ENCODE measurements around the gene GSX2.

DNA sequence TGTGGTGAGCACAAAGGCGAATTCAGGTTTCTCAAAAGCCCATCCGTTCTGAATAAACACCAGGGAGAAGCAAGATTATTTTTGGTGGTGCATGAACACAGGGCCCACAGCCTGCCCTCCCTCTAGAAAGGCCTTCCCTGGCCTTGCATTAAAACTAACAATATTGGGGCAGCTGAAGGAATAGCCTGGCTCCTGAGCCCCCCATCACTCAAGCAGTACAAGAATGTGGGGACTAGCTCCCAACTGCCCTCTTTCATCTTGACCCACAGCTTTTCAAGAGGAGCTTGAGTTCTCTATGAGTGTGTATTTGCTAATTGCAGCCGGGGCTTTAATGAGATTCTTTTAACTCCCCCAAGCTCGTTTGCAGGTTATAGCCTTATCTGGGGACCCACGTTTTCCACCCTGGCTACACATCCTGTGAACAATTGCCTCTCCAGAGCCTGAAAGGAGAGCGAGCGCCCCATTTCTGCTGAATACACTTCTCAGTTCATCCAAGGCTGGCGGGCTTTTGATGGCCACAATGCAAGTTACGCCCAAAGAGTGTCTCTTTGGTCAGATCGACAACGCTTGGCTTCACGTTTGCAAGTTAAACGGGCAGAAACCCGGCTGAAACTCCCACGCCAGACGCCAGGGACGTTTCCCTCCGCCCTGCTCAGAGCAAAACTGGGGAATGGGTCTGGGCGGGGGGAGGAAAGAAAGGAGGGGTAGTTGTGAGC lies 4.7 kb upstream of the GSX2 start:
- TF ChIP-seq JUNB (CRISPR knock-in tag; IDR thresholded peaks at IDR 0.05; ENCODE audit: borderline replicate concordance): no peak
- no peak for TF ChIP-seq POLR2A (IDR thresholded peaks at IDR 0.05; ENCODE audit: insufficient read depth in 1 of 2, low read depth in 2 of 2, low read length in 2 of 2)
- no peak for TF ChIP-seq ZNF670 (CRISPR knock-in tag; IDR thresholded peaks at IDR 0.05; ENCODE audit: borderline replicate concordance)
- no peak for TF ChIP-seq NR1H2 (CRISPR knock-in tag; IDR thresholded peaks at IDR 0.05; ENCODE audit: borderline replicate concordance, low read depth)
- TF ChIP-seq, protein P1, sequence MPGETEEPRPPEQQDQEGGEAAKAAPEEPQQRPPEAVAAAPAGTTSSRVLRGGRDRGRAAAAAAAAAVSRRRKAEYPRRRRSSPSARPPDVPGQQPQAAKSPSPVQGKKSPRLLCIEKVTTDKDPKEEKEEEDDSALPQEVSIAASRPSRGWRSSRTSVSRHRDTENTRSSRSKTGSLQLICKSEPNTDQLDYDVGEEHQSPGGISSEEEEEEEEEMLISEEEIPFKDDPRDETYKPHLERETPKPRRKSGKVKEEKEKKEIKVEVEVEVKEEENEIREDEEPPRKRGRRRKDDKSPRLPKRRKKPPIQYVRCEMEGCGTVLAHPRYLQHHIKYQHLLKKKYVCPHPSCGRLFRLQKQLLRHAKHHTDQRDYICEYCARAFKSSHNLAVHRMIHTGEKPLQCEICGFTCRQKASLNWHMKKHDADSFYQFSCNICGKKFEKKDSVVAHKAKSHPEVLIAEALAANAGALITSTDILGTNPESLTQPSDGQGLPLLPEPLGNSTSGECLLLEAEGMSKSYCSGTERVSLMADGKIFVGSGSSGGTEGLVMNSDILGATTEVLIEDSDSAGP (CRISPR knock-in tag; IDR thresholded peaks at IDR 0.05; ENCODE audit: borderline replicate concordance): no peak
- TF ChIP-seq, protein P2, sequence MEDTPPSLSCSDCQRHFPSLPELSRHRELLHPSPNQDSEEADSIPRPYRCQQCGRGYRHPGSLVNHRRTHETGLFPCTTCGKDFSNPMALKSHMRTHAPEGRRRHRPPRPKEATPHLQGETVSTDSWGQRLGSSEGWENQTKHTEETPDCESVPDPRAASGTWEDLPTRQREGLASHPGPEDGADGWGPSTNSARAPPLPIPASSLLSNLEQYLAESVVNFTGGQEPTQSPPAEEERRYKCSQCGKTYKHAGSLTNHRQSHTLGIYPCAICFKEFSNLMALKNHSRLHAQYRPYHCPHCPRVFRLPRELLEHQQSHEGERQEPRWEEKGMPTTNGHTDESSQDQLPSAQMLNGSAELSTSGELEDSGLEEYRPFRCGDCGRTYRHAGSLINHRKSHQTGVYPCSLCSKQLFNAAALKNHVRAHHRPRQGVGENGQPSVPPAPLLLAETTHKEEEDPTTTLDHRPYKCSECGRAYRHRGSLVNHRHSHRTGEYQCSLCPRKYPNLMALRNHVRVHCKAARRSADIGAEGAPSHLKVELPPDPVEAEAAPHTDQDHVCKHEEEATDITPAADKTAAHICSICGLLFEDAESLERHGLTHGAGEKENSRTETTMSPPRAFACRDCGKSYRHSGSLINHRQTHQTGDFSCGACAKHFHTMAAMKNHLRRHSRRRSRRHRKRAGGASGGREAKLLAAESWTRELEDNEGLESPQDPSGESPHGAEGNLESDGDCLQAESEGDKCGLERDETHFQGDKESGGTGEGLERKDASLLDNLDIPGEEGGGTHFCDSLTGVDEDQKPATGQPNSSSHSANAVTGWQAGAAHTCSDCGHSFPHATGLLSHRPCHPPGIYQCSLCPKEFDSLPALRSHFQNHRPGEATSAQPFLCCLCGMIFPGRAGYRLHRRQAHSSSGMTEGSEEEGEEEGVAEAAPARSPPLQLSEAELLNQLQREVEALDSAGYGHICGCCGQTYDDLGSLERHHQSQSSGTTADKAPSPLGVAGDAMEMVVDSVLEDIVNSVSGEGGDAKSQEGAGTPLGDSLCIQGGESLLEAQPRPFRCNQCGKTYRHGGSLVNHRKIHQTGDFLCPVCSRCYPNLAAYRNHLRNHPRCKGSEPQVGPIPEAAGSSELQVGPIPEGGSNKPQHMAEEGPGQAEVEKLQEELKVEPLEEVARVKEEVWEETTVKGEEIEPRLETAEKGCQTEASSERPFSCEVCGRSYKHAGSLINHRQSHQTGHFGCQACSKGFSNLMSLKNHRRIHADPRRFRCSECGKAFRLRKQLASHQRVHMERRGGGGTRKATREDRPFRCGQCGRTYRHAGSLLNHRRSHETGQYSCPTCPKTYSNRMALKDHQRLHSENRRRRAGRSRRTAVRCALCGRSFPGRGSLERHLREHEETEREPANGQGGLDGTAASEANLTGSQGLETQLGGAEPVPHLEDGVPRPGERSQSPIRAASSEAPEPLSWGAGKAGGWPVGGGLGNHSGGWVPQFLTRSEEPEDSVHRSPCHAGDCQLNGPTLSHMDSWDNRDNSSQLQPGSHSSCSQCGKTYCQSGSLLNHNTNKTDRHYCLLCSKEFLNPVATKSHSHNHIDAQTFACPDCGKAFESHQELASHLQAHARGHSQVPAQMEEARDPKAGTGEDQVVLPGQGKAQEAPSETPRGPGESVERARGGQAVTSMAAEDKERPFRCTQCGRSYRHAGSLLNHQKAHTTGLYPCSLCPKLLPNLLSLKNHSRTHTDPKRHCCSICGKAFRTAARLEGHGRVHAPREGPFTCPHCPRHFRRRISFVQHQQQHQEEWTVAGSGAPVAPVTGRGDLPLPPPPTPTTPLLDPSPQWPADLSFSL (CRISPR knock-in tag; IDR thresholded peaks at IDR 0.05): no peak
- no peak for TF ChIP-seq FOXJ3 (CRISPR knock-in tag; IDR thresholded peaks at IDR 0.05; ENCODE audit: borderline replicate concordance)
- no peak for TF ChIP-seq ZNF326 (CRISPR knock-in tag; IDR thresholded peaks at IDR 0.05; ENCODE audit: borderline replicate concordance)
- no peak for TF ChIP-seq MEF2D (CRISPR knock-in tag; IDR thresholded peaks at IDR 0.05)
- TF ChIP-seq, protein P3, sequence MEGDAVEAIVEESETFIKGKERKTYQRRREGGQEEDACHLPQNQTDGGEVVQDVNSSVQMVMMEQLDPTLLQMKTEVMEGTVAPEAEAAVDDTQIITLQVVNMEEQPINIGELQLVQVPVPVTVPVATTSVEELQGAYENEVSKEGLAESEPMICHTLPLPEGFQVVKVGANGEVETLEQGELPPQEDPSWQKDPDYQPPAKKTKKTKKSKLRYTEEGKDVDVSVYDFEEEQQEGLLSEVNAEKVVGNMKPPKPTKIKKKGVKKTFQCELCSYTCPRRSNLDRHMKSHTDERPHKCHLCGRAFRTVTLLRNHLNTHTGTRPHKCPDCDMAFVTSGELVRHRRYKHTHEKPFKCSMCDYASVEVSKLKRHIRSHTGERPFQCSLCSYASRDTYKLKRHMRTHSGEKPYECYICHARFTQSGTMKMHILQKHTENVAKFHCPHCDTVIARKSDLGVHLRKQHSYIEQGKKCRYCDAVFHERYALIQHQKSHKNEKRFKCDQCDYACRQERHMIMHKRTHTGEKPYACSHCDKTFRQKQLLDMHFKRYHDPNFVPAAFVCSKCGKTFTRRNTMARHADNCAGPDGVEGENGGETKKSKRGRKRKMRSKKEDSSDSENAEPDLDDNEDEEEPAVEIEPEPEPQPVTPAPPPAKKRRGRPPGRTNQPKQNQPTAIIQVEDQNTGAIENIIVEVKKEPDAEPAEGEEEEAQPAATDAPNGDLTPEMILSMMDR (CRISPR knock-in tag; IDR thresholded peaks at IDR 0.05): no peak
- TF ChIP-seq, protein P4, sequence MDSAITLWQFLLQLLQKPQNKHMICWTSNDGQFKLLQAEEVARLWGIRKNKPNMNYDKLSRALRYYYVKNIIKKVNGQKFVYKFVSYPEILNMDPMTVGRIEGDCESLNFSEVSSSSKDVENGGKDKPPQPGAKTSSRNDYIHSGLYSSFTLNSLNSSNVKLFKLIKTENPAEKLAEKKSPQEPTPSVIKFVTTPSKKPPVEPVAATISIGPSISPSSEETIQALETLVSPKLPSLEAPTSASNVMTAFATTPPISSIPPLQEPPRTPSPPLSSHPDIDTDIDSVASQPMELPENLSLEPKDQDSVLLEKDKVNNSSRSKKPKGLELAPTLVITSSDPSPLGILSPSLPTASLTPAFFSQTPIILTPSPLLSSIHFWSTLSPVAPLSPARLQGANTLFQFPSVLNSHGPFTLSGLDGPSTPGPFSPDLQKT (CRISPR knock-in tag; IDR thresholded peaks at IDR 0.05; ENCODE audit: borderline replicate concordance): no peak
- no peak for TF ChIP-seq ZNF883 (CRISPR knock-in tag; IDR thresholded peaks at IDR 0.05; ENCODE audit: not compliant biosample characterization)

Measured in HepG2 (cell line).